GM18526 (cell line): ENCODE results near the gene RIT1.

Source experiments
- POLR2A ChIP-seq: IDR thresholded peaks from 3 replicates; pipeline ENCODE4 v1.6.1; 2011; ENCODE audit not compliant: insufficient read length; ENCODE audit errors: extremely low read depth

RIT1 gene, protein sequence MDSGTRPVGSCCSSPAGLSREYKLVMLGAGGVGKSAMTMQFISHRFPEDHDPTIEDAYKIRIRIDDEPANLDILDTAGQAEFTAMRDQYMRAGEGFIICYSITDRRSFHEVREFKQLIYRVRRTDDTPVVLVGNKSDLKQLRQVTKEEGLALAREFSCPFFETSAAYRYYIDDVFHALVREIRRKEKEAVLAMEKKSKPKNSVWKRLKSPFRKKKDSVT

DNA sequence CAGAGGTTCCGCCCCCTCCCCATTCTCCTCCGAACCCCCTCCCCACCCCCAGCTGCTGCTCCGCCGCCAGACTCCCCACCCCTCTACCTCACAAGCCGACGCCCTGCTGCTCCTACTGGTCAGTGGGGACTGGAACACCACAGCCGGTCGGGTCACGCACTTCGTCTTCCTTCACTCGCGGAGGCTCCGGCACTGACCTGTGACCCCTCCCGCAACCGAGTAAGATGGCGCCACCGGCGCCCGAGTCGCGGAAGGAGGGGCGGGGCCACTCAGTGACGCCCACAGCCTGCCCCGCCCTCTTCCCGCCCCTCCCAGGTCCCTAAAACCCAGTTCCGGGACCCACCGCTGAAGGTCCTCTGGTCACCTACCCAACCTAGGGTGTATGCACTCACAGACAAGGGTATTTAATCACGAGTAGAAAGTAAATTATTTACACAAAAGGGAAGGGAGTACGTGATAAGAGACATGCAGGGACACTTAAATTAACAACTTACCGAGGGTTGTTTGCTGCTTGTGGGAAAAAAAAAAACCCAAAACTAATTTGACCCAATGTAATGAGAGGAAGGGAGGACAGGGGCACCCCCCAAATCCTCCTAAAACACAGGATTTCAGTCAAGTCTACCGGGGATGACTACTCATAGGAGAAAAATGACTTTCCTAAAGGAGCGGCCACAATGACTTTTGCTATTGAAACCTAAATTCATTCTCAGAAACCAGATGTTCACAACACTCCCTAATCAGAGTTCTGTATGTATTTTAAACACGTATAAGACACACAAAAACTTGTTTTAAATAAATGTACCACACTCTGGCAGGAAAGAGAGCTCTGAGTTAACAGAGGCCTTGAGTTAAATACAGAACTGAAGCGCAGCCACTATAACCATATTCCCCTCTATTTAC, at the start of gene RIT1:
RIT1 (minus strand) TSS at position 194 of the 900 bp plus-strand sequence. CDS start 588 bp downstream, outside the sequence.
- TF ChIP-seq POLR2A = peak; percentile 69

DNA sequence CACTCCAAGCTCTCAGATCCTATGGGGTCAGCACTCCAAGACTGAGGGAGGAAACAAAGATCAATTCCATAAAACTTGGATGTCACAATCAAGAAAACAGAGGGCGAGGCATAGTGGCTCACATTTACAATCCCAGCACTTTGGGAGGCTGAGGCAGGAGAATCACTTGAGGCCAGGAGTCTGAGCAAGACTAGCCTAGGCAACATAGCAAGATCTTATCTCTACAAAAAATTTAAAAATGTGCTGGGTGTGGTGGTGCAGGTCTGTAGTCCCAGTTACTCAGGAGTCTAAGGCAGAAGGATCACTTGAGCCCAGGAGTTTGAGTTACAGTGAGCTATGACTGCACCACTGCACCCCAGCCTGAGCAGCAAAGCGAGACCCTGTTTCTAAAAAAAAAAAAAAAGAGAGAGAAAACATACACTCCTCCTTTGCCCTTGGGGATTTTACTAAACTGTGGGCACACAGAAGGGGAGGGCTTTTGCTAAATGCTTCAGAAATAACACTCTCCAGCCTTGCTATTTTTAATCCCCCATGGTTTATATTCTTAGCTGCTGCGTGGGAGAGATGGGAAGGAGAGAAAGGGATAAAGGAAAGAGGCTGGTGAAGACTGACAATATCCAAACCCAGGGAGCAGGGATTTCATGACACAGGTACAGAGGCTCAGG, 49.1 kb upstream of the RIT1 start:
- TF ChIP-seq POLR2A = no peak

DNA sequence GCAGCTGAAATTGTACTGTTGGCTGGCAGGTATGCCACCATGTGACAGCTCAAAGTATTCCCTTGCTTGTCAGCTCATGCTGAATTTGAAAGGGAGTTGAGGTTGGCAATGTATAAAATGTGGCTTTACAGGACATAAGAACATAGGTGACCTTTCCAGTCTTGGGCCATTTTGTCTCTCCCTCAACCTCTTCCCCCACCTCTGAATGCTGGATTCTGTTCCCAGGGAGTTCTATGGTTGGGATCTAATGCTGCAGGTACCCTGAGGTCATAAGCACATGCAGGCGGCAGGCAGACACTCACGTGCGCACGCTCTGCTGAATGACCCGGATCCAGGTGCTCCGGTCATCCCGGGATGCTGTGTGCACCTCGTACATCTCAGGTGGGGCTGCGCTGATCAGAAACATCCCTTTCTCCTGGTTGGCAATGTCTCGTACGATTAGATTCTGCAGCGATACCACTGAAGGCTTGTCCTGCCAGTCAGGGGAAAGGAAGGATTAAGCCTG, 46.3 kb upstream of the RIT1 start:
- no peak for TF ChIP-seq POLR2A

DNA sequence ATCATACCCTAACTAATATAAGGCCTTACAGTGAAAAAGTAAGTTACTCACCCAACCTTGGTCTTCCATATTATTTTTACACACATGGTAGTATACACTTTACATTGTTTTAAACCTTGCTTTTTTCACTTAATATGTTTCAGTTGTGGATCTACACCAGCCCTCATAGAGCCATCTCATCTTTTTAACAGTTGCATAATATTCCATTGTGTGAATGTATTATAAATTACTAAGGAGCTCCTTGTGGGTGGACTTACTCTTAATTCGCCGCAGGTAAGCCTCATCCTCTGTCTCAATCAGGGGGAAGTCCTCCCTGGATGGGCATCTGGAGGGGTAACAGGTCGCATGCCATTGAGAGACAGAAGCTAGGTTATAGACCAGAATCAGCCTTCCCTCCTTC, 43.5 kb upstream of the RIT1 start:
- TF ChIP-seq POLR2A = no peak

DNA sequence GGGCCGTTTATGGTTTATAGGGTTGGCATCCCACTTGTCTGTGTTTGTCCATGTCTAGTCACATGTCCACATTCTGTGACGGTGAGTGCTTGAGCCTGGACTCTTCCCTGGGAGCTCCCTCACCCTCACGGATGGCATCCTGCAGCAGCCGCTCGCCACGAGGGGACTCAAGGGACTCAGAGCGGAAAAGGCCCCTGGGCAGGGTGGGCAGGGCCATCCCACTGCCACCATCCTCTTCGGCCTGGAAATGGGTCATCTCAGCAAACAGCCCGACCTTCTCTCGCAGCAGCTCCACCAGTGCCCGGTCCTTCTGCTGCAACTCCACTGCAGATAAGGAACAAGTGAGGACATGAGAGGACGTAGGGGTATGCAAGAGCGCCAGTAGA, 41.3 kb upstream of the RIT1 start:
- TF ChIP-seq POLR2A = peak; percentile 11

DNA sequence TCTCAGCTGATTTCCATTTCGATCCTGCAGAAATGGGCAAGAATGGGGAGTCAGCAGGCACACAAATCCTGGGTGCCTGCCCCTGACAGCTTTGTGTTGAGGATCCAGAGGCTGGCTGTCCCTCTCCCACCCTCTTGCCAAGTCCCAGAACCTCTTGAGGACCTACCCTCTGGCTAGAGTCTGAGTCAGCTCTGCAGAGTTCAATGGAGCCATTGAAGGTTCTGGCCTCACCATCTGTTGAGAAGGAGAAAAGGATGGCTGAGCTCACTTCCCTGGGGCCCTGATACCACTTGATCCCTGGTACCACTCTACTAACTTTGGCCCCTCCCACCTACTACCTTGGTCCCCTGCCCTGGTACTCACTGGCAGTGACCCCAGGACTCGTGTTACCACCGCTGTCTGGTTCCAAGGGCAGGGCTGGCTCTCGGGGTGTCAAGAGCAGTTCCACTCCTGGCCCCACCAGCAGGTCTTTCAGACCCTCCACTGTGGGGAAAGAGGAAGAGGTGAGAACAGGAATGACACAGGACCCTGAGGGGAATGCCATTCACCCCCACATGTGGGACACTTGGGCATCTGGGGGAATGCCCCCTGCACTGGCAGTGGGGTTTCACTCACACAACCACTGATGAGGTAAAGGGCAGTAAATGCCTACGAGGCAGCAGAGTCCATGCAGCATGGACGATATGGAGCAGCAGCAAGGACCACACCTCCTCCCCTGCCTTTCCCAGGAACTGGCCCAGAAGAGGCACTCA, 40.8 kb upstream of the RIT1 start:
- peak; percentile 13 for TF ChIP-seq POLR2A

DNA sequence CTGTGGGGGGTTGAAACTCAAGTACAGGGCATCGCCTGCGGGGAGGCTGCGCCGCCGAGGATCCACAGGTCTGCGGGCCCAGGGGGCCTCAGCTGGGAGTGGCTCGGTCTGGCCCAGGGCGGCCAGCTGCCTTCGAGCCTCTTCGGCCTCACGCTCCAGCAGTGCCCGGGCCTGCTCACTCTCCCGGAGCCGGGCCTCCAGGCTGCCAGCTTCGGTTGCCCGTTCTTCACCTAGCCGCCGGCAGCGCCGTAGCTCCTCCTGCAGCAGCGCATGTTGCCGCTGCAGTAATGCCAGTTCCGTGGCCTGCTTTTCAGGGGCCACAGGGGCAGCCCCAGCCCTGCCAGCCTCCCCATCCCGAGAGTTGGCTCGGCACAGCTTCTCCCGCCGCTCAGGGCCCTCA, 39.7 kb upstream of the RIT1 start:
- TF ChIP-seq POLR2A = no peak

DNA sequence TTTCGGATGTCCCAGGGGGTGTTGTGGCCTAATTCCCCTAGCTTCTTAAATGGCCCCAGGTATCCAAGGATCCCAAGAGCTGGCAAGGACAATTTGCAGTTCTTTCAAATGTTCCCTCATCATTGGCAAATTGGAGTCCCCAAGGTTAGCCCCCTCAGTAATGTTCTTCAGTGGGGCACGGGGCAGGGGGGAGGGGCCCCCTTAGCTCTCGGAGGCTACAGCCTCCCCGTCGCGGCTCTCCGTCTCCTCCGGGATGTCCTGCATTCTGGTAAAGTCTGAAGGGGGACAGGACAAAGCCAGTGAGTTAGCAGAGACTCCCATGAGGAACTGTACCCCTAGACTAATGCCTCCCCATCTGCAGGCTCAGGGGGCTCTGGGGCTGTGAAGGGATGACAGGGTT, 36.6 kb upstream of the RIT1 start:
- no peak for TF ChIP-seq POLR2A

DNA sequence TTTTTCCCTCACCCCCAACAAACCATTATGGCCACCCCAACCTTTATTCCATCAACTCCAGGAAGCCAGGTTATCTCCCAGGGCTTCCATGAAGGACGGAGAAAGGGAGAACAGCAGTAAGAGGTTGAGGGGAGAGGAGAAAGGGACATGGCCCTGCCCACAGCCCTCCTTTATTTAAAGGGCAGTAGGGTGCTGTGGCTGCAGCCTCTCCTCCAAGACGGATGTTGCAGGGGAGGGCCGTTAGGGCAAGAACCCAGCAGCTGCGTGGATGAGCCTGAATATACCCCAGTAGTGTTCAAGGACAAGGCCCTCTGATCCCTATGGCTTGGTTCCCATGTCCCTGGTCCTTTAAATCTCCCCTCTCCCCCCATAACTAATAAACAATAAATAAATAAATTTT, 36.1 kb upstream of the RIT1 start:
- TF ChIP-seq POLR2A = no peak

DNA sequence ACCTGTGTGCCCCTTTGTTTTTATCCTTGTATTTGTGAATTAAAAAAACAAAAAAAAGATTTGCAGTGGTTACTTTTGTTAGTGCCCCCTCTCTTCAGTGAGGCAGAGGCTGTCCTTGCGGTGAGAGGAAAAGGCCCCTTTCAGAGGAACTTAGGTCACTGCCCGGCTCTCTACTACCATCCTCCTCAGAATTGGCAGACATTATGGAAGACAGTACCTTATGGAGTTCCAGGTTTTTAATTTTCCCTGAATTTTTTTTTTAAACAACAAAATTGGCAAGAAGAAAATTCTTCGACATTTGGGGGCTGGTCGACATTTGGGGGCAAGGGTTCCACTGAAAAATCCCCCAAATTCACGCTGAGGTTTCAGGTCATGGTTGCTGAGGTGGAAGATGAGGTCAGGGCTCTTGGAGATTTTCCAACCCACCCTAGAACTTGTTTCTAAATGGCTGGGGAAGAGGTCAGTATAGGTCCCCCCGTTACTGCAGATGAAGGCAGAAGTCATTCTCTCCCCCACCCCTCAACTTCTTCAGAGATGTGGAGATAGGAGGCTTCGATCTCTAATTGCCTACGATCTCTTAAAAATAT, 35.6 kb upstream of the RIT1 start:
- TF ChIP-seq POLR2A = no peak

DNA sequence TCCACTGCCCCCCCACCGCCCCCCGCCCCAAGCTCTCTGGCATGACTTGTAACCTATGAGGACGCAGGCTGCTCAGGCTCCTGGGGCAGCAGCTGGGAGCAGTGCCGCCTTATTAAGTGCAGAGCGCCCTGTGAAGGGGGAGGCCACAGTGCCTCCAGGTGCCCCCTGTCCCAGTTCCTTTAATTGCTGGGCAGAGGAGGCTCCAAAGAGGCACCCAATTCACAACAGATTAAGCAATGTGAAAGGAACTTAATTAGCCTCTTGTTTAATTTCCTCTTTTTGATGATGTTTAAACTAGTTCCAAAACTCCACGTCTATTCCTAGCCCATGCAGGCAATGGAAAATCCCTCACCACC, 33.3 kb upstream of the RIT1 start:
- no peak for TF ChIP-seq POLR2A

DNA sequence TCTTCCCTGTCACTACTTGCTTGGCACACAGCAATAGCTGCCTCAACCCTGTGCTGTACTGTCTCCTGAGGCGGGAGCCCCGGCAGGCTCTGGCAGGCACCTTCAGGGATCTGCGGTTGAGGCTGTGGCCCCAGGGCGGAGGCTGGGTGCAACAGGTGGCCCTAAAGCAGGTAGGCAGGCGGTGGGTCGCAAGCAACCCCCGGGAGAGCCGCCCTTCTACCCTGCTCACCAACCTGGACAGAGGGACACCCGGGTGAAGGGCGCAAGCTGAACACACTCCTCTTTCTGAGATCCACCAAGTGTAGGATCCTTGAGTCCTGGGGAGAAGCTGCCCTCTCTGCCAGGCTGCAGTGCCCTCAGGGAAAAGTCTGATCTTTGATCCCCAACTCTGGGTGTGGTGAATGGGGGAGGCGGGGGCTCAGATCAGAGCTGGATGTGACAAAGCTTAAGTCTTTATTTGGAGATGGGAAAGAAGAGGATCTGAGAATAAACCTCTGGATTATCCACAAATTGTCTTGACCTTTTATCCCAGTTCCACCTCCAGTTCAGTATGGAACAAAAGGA, 31.5 kb upstream of the RIT1 start:
- peak; percentile 6 for TF ChIP-seq POLR2A

DNA sequence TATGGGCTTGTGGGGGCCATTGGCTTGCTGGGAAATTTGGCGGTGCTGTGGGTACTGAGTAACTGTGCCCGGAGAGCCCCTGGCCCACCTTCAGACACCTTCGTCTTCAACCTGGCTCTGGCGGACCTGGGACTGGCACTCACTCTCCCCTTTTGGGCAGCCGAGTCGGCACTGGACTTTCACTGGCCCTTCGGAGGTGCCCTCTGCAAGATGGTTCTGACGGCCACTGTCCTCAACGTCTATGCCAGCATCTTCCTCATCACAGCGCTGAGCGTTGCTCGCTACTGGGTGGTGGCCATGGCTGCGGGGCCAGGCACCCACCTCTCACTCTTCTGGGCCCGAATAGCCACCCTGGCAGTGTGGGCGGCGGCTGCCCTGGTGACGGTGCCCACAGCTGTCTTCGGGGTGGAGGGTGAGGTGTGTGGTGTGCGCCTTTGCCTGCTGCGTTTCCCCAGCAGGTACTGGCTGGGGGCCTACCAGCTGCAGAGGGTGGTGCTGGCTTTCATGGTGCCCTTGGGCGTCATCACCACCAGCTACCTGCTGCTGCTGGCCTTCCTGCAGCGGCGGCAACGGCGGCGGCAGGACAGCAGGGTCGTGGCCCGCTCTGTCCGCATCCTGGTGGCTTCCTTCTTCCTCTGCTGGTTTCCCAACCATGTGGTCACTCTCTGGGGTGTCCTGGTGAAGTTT, 30.8 kb upstream of the RIT1 start:
- peak; percentile 25 for TF ChIP-seq POLR2A

DNA sequence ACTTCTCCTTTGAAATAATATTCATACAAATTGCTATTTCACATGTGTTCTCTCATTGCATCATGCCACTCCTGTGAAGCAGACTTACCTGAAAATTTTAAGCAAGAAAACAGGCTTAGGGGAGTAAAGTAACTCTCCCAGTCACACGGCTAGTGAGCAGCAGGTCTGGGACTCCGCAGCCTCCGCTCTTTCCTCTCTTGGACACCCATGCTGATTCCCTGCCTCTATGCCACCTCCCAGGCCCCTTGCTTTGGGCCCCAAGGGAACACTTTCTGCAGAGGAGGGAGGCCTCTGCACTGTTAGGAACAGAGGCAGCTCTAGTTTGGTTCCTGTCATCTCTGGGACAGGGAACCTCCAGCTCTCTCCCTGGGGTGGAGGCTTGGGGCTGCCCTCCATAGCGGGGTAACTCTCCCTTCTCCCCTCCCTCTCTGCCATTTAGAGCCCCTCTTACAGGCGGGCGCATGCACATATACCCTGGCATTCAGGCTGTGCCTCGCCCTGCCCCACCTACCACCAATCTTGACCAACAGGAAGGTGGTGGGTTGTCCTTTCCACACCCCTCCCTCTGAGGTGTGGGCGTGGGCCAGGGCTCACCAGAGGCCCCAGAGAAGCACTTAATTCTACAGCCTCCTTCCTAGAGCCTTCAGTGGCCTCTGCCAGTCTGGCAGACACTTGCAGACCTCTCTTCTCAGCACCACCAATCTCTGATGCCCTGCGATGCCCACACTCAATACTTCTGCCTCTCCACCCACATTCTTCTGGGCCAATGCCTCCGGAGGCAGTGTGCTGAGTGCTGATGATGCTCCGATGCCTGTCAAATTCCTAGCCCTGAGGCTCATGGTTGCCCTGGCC, 30.1 kb upstream of the RIT1 start, which contains the start of gene RXFP4:
RXFP4 (plus strand) TSS at position 646 of the 852 bp plus-strand sequence; CDS start at position 718, 72 bp downstream.
- TF ChIP-seq POLR2A = no peak
